T-cell (primary cell): ENCODE measurements around the gene UBL7. TPM values are rescaled to one million over a fixed set of nuclear protein-coding genes. Genes with fewer than 3 reads are reported as not detected.

Source experiments
- ATAC-seq, 4 experiments: fragments of 200-7000 bp in 3 of 4; fragments of 150-1000 bp in 1 of 4; cut with Tn5 transposase; replicated peaks in 1 of 4; 1 replicate in 3 of 4; 2 replicates in 1 of 4; pipeline ENCODE4 v1.10.0; 2021; ENCODE audit warnings: moderate library complexity in 3 of 4, mild to moderate bottlenecking in 2 of 4, moderate number of reproducible peaks in 1 of 4
- CTCF ChIA-PET, 2 donors: fragments of 300-600 bp; sonication (Branson Sonifier 250); formaldehyde crosslinking; loops; one replicate each; lab custom pipeline; 2022; ENCODE audit warnings: antibody characterized with exemption in 2 of 2; lab: Charles Lee
- POLR2A ChIA-PET, 2 donors: fragments of 300-600 bp; sonication (Branson Sonifier 250); formaldehyde crosslinking; loops; one replicate each; lab custom pipeline; 2022; ENCODE audit warnings: antibody characterized with exemption in 2 of 2; lab: Charles Lee
- DNase-seq, 35 experiments: peaks; one replicate each; pipeline versions ENCODE4 v3.0.0 to v3.0.0-alpha.2; 2013 to 2023
- H3K27ac ChIP-seq: one replicate; pipeline ENCODE4 v1.5.1; 2013; ENCODE audit warnings: low read length
- H3K27me3 ChIP-seq, 2 experiments: replicated peaks in 1 of 2; 1 replicate in 1 of 2; 2 replicates in 1 of 2; pipeline versions ENCODE4 v1.6.1 to v1.7.0; 2013; ENCODE audit warnings: low read length in 1 of 2, mixed read lengths in 1 of 2; ENCODE audit not compliant: control insufficient read depth in 2 of 2, insufficient read depth in 2 of 2; ENCODE audit errors: extremely low read depth in 1 of 2
- H3K36me3 ChIP-seq, 2 donors: 1 replicate in 1 of 2; 2 replicates in 1 of 2; pipeline versions ENCODE4 v1.6.1 to v1.7.0; 2013; ENCODE audit warnings: low read length in 1 of 2; ENCODE audit not compliant: control insufficient read depth in 2 of 2, insufficient read depth in 1 of 2; ENCODE audit errors: extremely low read depth in 1 of 2
- H3K4me1 ChIP-seq, 2 experiments: 1 replicate in 1 of 2; 2 replicates in 1 of 2; pipeline versions ENCODE4 v1.6.1 to v1.7.0; 2013; ENCODE audit warnings: low read length in 2 of 2, mixed read lengths in 1 of 2; ENCODE audit not compliant: insufficient read depth in 2 of 2, control insufficient read depth in 1 of 2; ENCODE audit errors: extremely low read depth in 1 of 2
- H3K4me3 ChIP-seq, 2 donors: 1 replicate in 1 of 2; 2 replicates in 1 of 2; pipeline versions ENCODE4 v1.5.1 to v1.7.0; 2013; ENCODE audit warnings: mild to moderate bottlenecking in 2 of 2, low read length in 1 of 2, moderate library complexity in 1 of 2; ENCODE audit not compliant: control insufficient read depth in 1 of 2; ENCODE audit errors: extremely low read depth in 1 of 2
- H3K9me3 ChIP-seq: 2 replicates; pipeline ENCODE4 v1.7.0; 2013
- H3K27ac Mint-ChIP-seq, 2 donors: one replicate each; pipeline ENCODE4 v1.8.0; 2020 to 2021; ENCODE audit warnings: mild to moderate bottlenecking in 2 of 2, mixed read lengths in 2 of 2
- H3K27me3 Mint-ChIP-seq, 2 donors: one replicate each; pipeline ENCODE4 v1.8.0; 2021 to 2022; ENCODE audit warnings: mixed read lengths in 2 of 2
- H3K36me3 Mint-ChIP-seq: one replicate; pipeline ENCODE4 v1.8.0; 2021; ENCODE audit warnings: mixed read lengths
- H3K4me1 Mint-ChIP-seq, 3 donors: one replicate each; pipeline ENCODE4 v1.8.0; 2020 to 2022; ENCODE audit warnings: mixed read lengths in 3 of 3, mild to moderate bottlenecking in 1 of 3
- H3K4me3 Mint-ChIP-seq, 3 donors: one replicate each; pipeline ENCODE4 v1.8.0; 2020 to 2022; ENCODE audit warnings: mild to moderate bottlenecking in 3 of 3, mixed read lengths in 3 of 3, moderate library complexity in 3 of 3
- H3K9me3 Mint-ChIP-seq, 3 donors: one replicate each; pipeline ENCODE4 v1.8.0; 2020 to 2022; ENCODE audit warnings: mixed read lengths in 3 of 3
- WGBS: methylation state at CpG from one replicate; pipeline ENCODE4 v1.1.5; 2013; ENCODE audit warnings: missing lambda C conversion rate; ENCODE audit not compliant: insufficient coverage; 5-methylcytosine and 5-hydroxymethylcytosine counted together
- total RNA-seq, 35 experiments: library from RNA in 6 of 35; stranded (reverse) in 6 of 35; fragments of 120-200 nt in 1 of 35; gene quantifications; one replicate each; pipeline versions ENCODE4 v1.2.1 to v1.2.4 and lab custom pipeline; 2013 to 2026

Gene UBL7
- total RNA-seq, 5 donors from 2014 or later (not counting 1 experiment from before 2014, with no cell fraction given): 26.1 to 59.9 (median 55.3) TPM

DNA sequence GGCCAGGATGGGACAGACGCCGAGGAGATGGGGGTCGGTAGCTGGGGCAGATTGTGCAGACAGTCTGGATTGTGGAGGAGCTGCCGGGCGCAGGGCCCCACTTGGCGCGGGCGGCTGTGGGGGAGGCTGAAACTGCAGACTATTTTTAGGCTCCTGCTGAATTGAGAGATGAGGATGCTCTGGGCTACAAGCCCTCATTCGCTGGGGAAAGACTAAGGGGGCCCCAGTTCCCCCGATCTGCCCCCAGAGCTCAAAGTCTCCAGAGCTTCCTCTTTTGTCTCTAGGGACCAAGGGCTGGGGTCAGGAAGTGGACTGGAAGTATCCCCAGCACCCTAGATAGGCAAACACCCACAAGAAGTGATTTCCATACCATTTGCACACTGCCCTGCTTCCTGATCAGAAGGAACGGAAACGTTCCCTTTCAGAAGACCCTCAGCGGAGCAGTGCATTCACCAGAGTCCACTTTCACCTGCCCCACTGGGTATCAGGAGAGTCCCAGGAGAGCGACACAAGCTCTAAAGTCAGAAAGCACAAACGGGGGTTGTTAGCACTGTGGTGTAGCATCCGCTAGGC lies 56.9 kb downstream of the UBL7 start:
- Histone ChIP-seq H3K36me3 (no peaks in the 10 kb centered on the region), H3K27me3 (peaks cover 0 to 5% of the 10 kb centered on the region in 2 experiments), H3K4me3 (no peak overlapping the region), H3K9me3 (no peaks in the 10 kb centered on the region), H3K4me1 (peaks cover 29 to 50% of the 10 kb centered on the region in 2 experiments), H3K27ac (no peak overlapping the region)
- ChIA-PET POLR2A (no interaction called here), CTCF (interaction anchor here in 1 of 2 donors (0.6 kb wide), 1 partner anchor 28 kb away, joined by 6 read pairs; no protein-coding TSS in a partner anchor)
- WGBS: 58% methylated on average over 9 of the region's 16 CpGs
- DNase-seq (no peak), ATAC-seq (no peak)
- no peaks in the 10 kb centered on the region for H3K27me3 Mint-ChIP-seq
- H3K9me3 Mint-ChIP-seq: no peaks in the 10 kb centered on the region
- peaks cover 48 to 59% (median 48%) of the 10 kb centered on the region in 3 donors for H3K4me1 Mint-ChIP-seq
- peak overlapping the region; percentile 46 to 48 for H3K27ac Mint-ChIP-seq
- H3K36me3 Mint-ChIP-seq: no peaks in the 10 kb centered on the region
- peak overlapping the region in 1 of 3 donors; percentile 62 for H3K4me3 Mint-ChIP-seq

DNA sequence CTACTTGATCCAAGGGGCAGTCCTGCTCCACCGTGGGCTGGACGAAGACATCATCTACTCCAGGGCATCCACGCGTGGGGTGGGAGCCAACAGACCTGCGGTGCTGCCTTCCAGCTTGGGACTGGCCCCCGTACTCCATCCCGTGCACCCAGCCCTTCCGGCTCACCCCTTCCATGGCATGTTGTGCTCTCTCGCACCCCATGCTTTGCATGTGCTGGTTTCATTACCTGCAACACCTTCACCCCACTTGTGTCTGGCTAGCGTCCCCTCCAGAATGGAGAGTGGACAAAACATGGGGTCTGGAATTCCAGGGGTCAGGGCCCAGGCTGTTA lies 57.4 kb downstream of the UBL7 start:
- peak overlapping the region in 1 of 3 donors; percentile 62 for H3K4me3 Mint-ChIP-seq
- no peaks in the 10 kb centered on the region for H3K36me3 ChIP-seq
- no peaks in the 10 kb centered on the region for H3K9me3 ChIP-seq
- H3K36me3 Mint-ChIP-seq: no peaks in the 10 kb centered on the region
- H3K4me1 Mint-ChIP-seq: peaks cover 48 to 63% (median 49%) of the 10 kb centered on the region in 3 donors
- DNase-seq: no peak
- H3K27me3 Mint-ChIP-seq: no peaks in the 10 kb centered on the region
- POLR2A ChIA-PET: interaction anchor here in 1 of 2 donors (0.5 kb wide), 1 partner anchor 1045 kb away, joined by 3 read pairs; no protein-coding TSS in a partner anchor
- H3K4me3 ChIP-seq: peak overlapping the region in 1 of 2 donors; percentile 25
- ATAC-seq: no peak
- CTCF ChIA-PET: interaction anchor here in 1 of 2 donors (0.7 kb wide), 1 partner anchor 21 kb away, joined by 3 read pairs; no protein-coding TSS in a partner anchor
- H3K27me3 ChIP-seq: peaks cover 0 to 5% of the 10 kb centered on the region in 2 experiments
- H3K4me1 ChIP-seq: peaks cover 29 to 54% of the 10 kb centered on the region in 2 experiments
- H3K27ac Mint-ChIP-seq: peak overlapping the region in 1 of 2 donors; percentile 48
- peak overlapping the region; percentile 72 for H3K27ac ChIP-seq
- 83% methylated on average over 8 of the region's 10 CpGs for WGBS
- no peaks in the 10 kb centered on the region for H3K9me3 Mint-ChIP-seq

DNA sequence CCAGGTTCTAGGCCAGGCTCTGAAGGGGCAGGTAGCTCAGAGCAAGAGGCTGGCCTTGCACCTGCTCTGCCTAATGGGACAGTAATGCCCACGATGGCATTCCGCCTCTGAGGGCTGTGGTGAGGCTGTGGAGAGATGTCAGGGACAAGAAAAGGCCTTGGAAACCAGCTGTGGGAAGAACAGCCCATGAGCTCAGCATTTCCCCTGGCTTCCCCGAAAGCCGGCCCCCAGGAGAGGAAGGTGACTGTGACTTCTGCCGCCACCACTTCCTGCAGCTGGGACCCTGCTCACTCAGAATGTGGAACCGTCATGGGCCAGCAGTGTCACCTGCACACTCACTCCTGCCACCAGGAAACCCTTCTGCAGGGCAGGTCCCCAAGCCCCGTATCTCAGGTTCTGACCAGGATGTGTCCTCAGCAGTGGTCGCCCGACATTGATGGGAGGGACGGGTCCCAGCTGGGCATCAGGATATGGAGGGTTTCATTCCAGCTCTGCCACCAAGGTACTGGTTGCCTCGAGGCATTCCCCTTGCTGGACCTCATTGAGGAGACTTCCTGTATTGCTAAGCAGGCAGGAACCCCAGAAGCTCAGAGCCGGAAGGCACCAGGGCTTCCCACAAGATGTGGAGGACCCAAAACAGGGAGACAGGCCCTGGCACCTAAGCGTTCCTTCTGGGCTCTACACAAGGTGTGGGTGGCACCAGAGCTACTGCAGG lies 57.9 kb downstream of the UBL7 start:
- CTCF ChIA-PET: interaction anchor here in 1 of 2 donors (0.7 kb wide), 1 partner anchor 21 kb away, joined by 3 read pairs; no protein-coding TSS in a partner anchor
- ATAC-seq (peak; percentile 72 to 79 (median 76)), DNase-seq (peak in 34 of 35 experiments; percentile 9 to 62 (median 35))
- H3K9me3 Mint-ChIP-seq: no peaks in the 10 kb centered on the region
- peaks cover 49 to 68% (median 53%) of the 10 kb centered on the region in 3 donors for H3K4me1 Mint-ChIP-seq
- Histone ChIP-seq H3K27ac (peak overlapping the region; percentile 72), H3K4me1 (peaks cover 29 to 57% of the 10 kb centered on the region in 2 experiments), H3K9me3 (no peaks in the 10 kb centered on the region), H3K27me3 (peaks cover 0 to 5% of the 10 kb centered on the region in 2 experiments), H3K36me3 (no peaks in the 10 kb centered on the region), H3K4me3 (peak overlapping the region; percentile 6 to 25)
- POLR2A ChIA-PET: interaction anchor here in 1 of 2 donors (0.5 kb wide), 1 partner anchor 1046 kb away, joined by 3 read pairs; no protein-coding TSS in a partner anchor
- no peaks in the 10 kb centered on the region for H3K27me3 Mint-ChIP-seq
- WGBS: 5% methylated on average over 12 of the region's 13 CpGs
- H3K36me3 Mint-ChIP-seq: no peaks in the 10 kb centered on the region
- peak overlapping the region; percentile 36 to 53 for H3K27ac Mint-ChIP-seq
- H3K4me3 Mint-ChIP-seq: peak overlapping the region in 1 of 3 donors; percentile 62

DNA sequence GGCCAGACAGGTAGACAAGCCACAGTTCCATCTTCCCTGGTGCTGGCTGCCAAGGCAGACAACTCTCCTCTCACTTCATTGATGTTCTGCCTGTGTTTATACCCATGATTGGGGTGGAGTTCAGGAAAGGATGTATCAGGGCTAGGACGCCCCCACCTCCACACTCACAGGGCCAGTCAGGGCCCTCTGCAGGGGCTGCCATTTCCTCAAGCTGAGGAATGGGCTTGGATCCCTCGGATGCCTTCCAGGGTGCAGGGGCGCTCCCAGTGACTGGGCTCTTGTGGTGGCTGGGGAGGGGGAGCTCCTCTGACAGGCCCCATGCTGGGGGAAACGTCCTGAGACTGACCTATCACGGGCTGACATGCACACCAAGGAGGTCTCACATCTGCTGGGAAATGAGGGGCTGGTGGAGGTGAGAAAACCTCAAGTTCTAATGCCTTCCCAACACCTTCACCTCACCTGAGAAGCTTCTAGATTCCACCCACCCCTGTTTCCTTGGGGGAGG lies 58.6 kb downstream of the UBL7 start:
- H3K4me1 Mint-ChIP-seq: peaks cover 54 to 75% (median 59%) of the 10 kb centered on the region in 3 donors
- peak overlapping the region; percentile 36 to 53 for H3K27ac Mint-ChIP-seq
- no peaks in the 10 kb centered on the region for H3K9me3 Mint-ChIP-seq
- WGBS: 70% methylated on average over 2 of the region's 5 CpGs
- Histone ChIP-seq H3K27ac (peak overlapping the region; percentile 72), H3K9me3 (no peaks in the 10 kb centered on the region), H3K27me3 (peaks cover 0 to 7% of the 10 kb centered on the region in 2 experiments), H3K36me3 (no peaks in the 10 kb centered on the region), H3K4me3 (peak overlapping the region in 1 of 2 donors; percentile 6), H3K4me1 (peaks cover 29 to 63% of the 10 kb centered on the region in 2 experiments)
- no peaks in the 10 kb centered on the region for H3K27me3 Mint-ChIP-seq
- ATAC-seq (no peak), DNase-seq (no peak)
- ChIA-PET CTCF (no interaction called here), POLR2A (no interaction called here)
- H3K4me3 Mint-ChIP-seq: peak overlapping the region in 1 of 3 donors; percentile 62
- no peaks in the 10 kb centered on the region for H3K36me3 Mint-ChIP-seq

DNA sequence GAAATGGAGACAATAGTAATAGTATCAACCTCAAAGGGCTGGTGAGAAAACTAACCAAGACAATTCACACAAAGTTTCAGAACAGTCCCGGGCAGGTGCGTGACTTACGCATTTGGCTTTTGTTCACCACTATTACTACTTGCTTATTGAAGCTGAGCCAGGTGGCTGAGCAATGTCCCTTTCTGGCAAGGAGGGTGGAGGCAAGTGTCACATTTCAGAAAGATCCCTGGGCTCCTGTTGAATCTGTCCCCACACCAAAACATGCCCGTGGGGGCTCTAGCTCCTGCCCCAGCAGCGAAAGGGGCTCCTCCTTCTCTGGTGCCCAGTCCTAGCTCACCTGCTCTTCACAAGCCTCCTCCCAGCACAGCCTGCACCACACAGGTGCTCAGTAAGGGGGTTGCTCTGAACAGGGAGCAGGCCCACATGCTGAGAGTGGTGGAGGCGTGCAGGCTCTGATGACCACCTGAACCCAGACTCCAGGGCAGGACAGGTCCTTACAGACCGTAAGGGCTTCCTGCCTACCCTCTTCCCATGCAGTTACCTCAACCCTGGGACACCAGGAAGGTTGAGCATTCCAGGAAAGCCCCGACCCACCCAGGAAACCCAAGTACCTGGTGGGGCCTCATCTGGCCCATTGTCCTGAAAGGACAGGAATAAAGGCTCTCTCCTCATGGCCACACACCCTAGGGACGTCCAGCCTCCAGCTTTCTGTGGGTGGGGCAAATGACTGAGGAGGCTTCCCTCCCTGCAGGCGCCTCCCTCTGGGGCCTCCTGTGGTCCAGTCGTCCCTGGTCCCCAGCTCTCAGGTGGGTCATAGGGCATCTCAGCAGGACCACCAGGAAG lies 59.8 kb downstream of the UBL7 start:
- Histone ChIP-seq H3K4me1 (peaks cover 33 to 76% of the 10 kb centered on the region in 2 experiments), H3K27me3 (peaks cover 0 to 5% of the 10 kb centered on the region in 2 experiments), H3K36me3 (no peaks in the 10 kb centered on the region), H3K4me3 (no peak overlapping the region), H3K9me3 (no peaks in the 10 kb centered on the region), H3K27ac (peak overlapping the region; percentile 29)
- peak in 1 of 4 experiments; percentile 25 for ATAC-seq
- POLR2A ChIA-PET: no interaction called here
- H3K36me3 Mint-ChIP-seq: no peaks in the 10 kb centered on the region
- WGBS: 62% methylated on average over 6 of the region's 11 CpGs
- H3K4me1 Mint-ChIP-seq: peaks cover 60 to 85% (median 68%) of the 10 kb centered on the region in 3 donors
- peak overlapping the region in 1 of 2 donors; percentile 49 for H3K27ac Mint-ChIP-seq
- H3K4me3 Mint-ChIP-seq: peak overlapping the region in 1 of 3 donors; percentile 62
- H3K27me3 Mint-ChIP-seq: no peaks in the 10 kb centered on the region
- DNase-seq: peak in 3 of 35 experiments; percentile 18 to 32 (median 26)
- CTCF ChIA-PET: interaction anchor here (0.7 to 0.8 kb wide), 2 partner anchors 22 to 38 kb away, joined by 3 to 6 read pairs; no protein-coding TSS in a partner anchor
- H3K9me3 Mint-ChIP-seq: no peaks in the 10 kb centered on the region
